AML-193 (cell line): ENCODE results near the gene SLC8B1.

ENCODE experiments used
- DNase-seq, 2 experiments: peaks; one replicate each; lab custom pipeline; 2025; lab: John Stamatoyannopoulos, UW

Gene SLC8B1

GRCh38 chr12:113334786-113335539 lies at the start of gene SLC8B1:
SLC8B1 (minus strand) TSS chr12:113335109; CDS start chr12:113332878, 2,231 bp downstream.
- peak; percentile 39 to 60 for DNase-seq

DNA sequence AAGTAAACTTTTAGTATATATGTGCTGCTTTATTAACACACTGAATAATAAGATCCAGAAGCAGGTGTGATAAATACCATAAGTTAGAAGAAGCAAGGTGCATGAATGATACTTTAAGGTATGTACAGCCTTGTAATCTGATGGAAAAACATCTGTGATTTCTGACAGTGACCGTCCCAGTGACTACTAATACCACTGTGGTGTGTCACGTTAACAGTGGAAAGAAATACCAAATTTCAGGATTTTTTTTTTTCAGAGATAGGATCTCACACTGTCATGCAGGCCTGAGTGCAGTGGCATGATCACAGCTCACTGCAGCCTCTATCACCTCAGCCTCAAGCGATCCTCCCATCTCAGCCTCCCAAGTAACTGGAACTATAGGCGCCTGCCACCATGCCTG lies 47.3 kb upstream of the SLC8B1 start:
- DNase-seq, result no peak

GRCh38 chr12:113381220-113381619 lies 46.3 kb upstream of the SLC8B1 start:
- no peak for DNase-seq

- DNase-seq, result no peak
These were observed 43.4 kb upstream of the SLC8B1 start for GRCh38 chr12:113378291-113378690.

GRCh38 chr12:113374823-113375428 lies 40.0 kb upstream of the SLC8B1 start:
- DNase-seq, result no peak

GRCh38 chr12:113373969-113374368 lies 39.1 kb upstream of the SLC8B1 start:
- no peak for DNase-seq

- DNase-seq, result no peak
These were observed 38.5 kb upstream of the SLC8B1 start for GRCh38 chr12:113373440-113373839.

- DNase-seq, result no peak
These were observed 37.5 kb upstream of the SLC8B1 start for GRCh38 chr12:113372371-113372770.

- no peak for DNase-seq
These were observed 36.9 kb upstream of the SLC8B1 start for GRCh38 chr12:113371808-113372207.

DNA sequence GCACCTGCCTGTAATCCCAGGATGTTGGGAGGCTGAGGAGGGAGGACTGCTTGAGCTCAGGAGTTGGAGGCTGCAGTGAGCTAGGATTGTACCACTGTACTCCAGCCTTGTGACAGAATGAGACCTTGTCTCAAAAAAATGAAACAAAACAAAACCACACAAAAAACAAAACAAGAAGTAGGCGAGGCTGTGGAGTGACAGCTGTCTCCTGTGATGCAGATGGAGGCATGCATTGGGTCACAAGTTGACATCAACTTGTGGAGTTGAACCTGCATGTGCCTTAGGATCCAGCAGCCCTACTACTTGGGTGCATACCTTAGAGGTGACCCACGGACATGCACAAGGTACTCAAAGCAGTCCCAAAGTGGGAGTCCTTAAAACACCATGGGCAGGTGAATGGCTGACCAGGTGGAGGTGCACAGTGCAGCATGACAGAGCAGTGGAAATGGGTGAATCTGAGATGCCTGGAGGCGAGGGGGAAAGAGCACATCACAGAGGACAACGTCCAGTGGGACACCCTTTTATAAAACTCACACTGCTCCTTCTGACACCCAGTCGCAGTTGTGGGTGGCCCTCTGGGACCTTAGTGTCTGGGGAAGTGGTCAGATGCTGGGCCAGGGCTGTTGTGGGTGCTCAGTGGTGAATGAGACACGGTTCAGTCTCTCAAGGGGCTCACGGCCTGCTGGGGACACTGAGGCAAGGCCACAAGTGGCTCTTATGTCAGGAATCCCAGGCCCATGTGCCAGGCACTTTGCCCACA lies 36.2 kb upstream of the SLC8B1 start:
- no peak for DNase-seq

DNA sequence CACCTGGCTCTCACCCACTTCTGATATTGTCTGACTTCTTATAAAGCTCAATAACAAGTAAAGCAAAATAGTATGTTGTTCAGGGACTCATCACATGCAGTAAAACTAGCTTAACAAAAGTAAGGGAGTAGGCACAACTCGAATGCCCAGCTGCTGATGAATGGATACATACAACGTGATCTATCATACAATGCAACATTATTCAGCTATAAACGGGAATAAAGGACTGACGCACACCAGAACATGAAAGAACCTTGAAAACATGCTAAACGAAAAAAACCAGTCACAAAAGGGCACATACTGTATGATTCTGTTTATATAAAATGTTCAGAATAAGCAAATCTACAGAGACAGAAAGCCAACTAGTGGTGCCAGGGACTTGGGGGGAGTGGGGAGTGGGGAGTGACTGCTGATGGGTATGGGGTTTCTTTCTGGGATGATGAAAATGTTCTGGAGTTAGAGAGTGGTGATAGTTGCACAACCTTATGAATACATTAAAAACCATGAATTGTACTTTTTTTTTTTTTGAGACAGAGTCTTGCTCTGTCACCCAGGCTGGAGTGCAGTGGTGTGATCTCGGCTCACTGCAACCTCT lies 34.6 kb upstream of the SLC8B1 start:
- DNase-seq, result no peak

DNA sequence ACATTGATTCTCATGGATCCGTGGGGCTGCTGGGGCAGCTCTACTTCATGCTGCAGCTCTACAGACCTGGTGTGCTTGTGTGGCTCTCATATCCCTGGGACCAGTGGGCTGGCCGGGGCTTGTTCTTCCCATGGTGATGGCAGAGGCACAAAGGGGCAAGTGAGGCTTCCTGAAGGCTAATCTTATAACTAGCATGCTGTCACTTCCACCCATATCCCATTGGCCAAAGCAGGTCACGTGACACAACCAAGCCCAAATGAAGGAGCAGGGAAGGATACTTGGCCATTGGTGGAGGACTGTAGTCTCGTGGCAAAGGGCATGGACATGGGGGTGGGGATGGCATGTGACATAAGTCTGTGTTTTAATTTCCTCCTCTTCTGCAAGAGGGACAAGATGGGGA lies 33.4 kb upstream of the SLC8B1 start:
- DNase-seq, result no peak

GRCh38 chr12:113366827-113367226 lies 31.9 kb upstream of the SLC8B1 start:
- DNase-seq, result no peak

DNA sequence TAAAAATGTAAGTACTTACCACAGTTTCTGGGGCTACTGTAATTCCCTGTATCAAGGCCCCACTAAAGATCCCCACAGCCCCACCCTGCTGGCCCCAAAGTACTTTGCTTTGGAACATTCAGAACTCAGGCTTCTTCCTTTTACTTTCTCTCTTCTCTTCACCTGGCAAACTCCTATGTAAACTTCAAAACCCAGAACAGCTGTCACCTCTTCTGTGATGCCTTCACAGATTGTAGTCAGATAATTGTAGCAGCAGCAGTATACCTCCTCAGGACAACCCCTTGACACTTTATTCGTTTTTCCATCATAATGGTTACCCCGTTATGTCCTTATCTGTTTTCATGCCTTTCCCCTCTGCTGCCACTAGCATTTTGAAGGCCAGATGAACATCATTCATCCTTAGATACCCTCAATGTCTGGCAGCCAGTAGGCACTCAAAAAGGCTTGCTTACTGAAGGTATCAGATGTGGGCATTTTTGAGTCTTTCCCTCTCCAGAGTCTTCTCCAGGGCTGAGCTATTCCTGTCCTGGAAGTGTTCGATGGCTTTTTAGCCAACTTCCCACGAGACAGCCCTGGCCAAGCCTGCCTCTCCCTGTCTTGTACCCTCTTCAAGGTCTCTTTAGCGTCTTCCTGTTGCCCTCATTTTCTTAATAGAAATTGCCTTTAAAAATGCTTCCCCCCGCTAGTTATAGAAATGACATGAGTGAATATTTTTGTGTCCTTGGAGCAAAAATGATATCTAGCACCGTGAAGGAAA lies 30.9 kb upstream of the SLC8B1 start:
- no peak for DNase-seq

GRCh38 chr12:113364698-113365097 lies 29.8 kb upstream of the SLC8B1 start:
- DNase-seq, result no peak

DNA sequence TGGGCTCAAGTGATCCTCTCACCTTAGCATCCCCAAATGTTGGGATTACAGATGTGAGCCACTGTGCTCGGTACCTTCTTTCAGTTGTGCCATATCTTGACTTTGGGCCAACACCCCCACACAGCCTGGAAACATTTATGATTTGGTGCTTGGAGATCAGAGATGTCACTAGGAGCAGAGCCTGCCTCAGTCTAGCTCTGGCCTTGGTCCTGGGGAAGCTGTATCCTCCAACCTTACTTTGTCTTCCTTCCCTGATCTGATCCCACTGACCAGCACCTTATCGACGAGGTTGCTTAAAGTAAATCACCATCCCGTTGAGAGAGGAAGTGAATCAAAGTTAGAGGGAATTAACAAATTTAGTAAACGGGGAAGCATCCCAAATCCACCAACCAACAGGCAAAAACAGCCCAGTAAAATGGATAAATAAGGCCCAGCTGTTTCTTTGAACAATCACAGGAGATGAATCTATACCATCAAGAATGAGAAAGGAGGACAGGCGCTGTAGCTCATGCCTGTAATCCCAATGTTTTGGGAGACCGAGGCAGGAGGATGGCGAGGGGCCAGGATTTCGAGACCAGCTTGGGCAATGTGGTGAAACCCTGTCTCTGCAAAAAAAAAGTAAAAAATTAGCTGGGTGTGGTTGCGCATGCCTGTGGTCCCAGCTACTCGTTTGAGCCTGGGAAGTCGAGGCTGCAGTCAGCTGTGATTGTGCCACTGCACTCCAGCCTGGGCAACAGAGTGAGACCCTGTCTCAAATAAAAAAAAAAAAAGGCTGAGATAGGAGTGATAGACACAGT lies 26.9 kb upstream of the SLC8B1 start:
- no peak for DNase-seq

GRCh38 chr12:113359939-113360748 lies 25.2 kb upstream of the SLC8B1 start:
- no peak for DNase-seq

DNA sequence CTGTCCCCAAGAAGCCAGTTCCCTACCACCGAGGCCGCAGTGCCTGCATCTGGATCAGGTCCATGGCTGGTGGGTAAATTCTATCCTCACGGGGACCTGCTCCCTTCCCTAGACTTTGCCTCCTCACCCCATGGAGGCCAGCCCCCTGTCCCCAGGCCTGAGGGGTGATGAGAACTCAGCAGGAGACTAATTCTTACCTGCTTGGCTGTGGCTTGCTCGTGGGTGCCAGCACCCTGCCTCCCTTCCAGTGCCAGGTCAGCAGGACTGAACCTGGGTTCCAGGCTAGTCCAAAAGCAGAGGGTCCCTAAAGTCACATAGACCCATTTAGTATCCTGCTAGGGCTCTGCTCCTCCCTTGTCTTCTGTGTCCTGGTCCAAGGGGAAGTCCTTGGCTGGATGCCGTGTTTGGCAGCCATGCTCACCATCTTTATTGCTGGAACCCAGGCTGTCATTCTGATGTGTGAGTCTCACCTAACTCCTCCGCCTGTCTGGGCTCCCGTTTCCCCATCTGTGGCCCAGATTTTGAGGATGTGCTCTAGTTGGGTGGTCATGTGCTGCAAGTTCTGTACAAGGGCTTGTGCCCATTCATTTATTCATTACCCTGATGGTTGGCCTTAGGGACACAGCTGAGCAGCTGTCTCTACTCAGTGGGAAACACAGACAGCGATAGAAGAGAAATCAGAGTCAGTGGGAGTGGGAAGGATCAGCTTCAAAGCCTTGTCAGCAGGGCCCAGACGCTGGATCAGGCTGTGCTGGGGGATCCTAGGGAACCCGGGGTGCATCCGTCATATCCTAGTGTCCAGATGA lies 24.4 kb upstream of the SLC8B1 start:
- DNase-seq, result no peak

DNA sequence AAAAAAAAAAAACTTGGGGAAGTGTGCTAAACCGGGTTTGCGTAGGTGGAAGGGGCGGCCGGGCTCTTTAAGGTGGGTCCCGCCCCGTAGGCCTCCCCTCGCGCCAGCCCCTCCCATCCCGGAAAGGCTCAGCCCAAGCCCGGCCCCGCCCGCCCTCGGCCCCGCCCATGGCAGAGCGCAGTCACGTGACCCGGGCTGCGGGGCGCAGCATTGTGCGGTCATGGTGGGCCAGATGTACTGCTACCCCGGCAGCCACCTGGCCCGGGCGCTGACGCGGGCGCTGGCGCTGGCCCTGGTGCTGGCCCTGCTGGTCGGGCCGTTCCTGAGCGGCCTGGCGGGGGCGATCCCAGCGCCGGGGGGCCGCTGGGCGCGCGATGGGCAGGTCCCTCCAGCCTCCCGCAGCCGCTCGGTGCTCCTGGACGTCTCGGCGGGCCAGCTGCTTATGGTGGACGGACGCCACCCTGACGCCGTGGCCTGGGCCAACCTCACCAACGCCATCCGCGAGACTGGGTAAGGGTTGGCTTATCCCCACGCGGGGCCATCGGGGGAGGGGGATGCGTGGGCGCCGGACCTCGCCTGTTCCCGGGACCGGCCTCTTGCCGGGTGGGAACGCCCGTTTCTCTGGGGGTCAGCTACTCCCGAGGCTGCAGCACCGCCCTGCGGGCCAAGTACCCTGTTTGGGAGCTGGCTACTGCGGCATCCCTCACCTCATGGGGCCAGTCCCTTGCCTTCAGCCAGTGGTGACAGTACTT lies 23.6 kb upstream of the SLC8B1 start, which contains the start of gene PLBD2:
PLBD2 (plus strand) TSS at position 207 of the 752 bp plus-strand sequence; CDS start at position 221, 14 bp downstream.
- DNase-seq, result peak; percentile 73 to 78
